ENCODE measurements around the gene WFDC12. TPM values are rescaled to one million over a fixed set of nuclear protein-coding genes. Genes with fewer than 3 reads are reported as not detected.
"Not testable (repeated sequence)": the region's sequence is repeated elsewhere in the genome, so short reads cannot be mapped to it uniquely, and the experiment has no call there.

Gene WFDC12
- not detected for total RNA-seq

GRCh38 chr20:45124365-45124764, at the start of gene WFDC12:
WFDC12 (minus strand) TSS chr20:45124465; CDS start chr20:45124447, 18 bp downstream.
- Mint-ChIP-seq H3K4me1 (no peaks in the 10 kb centered on the region), H3K9me3 (ENCODE audit: low read depth) (no peaks in the 10 kb centered on the region), H3K4me3 (no peak within 1 kb of the TSS), H3K36me3 (no peaks in the 10 kb centered on the region), H3K27me3 (peaks cover 56% of the 10 kb centered on the region), H3K27ac (no peak within 1 kb of the TSS)
- CTCF ChIA-PET = no interaction called here
- no peak for DNase-seq
- no peak for ATAC-seq

- CTCF ChIA-PET = no interaction called here
- no peak for ATAC-seq
These were observed 49.3 kb upstream of the WFDC12 start for GRCh38 chr20:45173522-45173921.

GRCh38 chr20:45164906-45165305, 40.6 kb upstream of the WFDC12 start:
- Mint-ChIP-seq H3K27ac (no peak overlapping the region), H3K4me1 (no peaks in the 10 kb centered on the region), H3K27me3 (peaks cover 68% of the 10 kb centered on the region), H3K4me3 (no peak overlapping the region), H3K36me3 (no peaks in the 10 kb centered on the region), H3K9me3 (ENCODE audit: low read depth) (peaks cover 7% of the 10 kb centered on the region)
- DNase-seq (no peak), ATAC-seq (no peak)
- CTCF ChIA-PET = no interaction called here

More at GRCh38 chr20:45173522-45173921, 49.3 kb upstream of the WFDC12 start:
- H3K27ac Mint-ChIP-seq = no peak overlapping the region
- DNase-seq = no peak
- no peaks in the 10 kb centered on the region for H3K9me3 Mint-ChIP-seq (ENCODE audit: low read depth)
- H3K4me1 Mint-ChIP-seq = no peaks in the 10 kb centered on the region
- H3K36me3 Mint-ChIP-seq = no peaks in the 10 kb centered on the region
- H3K27me3 Mint-ChIP-seq = peaks cover 51% of the 10 kb centered on the region
- H3K4me3 Mint-ChIP-seq = no peak overlapping the region

DNA sequence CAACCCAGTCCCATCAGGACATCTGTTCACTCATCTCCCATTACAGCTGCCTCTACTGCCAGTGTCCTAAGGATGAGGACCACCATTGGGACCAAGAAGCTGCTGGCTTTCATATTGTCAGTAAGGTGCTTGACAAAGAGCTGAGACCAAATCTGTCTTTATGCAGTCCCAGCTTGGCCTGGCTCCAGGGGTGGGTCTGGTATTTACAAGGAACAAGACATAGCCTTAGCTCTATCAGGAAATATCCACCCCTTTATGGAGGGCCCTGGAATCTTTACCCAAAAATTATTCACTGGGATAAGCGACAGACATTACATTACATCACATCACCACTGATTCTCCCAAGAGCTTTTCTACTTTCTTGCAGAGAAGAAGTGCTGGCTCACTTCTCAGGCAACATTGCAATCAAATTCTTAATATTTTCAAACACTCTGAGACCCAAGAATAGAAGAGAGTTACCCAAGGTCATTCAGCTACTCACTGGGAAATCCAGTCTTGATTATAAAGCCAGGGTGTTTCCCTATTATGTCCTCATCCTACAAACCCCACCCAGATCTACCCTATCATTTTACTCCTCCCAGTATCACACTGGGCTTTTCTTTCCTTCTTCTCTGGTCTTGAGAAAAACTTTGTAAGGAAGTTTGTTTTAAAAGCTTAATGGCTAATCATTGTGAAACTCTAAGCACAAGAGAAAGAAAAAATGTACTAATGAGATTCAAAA, 39.0 kb upstream of the WFDC12 start:
- H3K27ac Mint-ChIP-seq = no peak overlapping the region
- ATAC-seq (no peak), DNase-seq (no peak)
- no peak overlapping the region for H3K4me3 Mint-ChIP-seq
- peaks cover 3% of the 10 kb centered on the region for H3K36me3 Mint-ChIP-seq
- H3K9me3 Mint-ChIP-seq (ENCODE audit: low read depth) = peaks cover 9% of the 10 kb centered on the region
- H3K4me1 Mint-ChIP-seq = no peaks in the 10 kb centered on the region
- H3K27me3 Mint-ChIP-seq = peaks cover 73% of the 10 kb centered on the region
- CTCF ChIA-PET = interaction anchor here (1.5 kb wide), 1 partner anchor 25 kb away, joined by 4 read pairs; no protein-coding TSS in a partner anchor

GRCh38 chr20:45157962-45158361, 33.7 kb upstream of the WFDC12 start:
- H3K4me3 Mint-ChIP-seq = no peak overlapping the region
- ATAC-seq (no peak), DNase-seq (no peak)
- H3K4me1 Mint-ChIP-seq = no peaks in the 10 kb centered on the region
- peaks cover 9% of the 10 kb centered on the region for H3K9me3 Mint-ChIP-seq (ENCODE audit: low read depth)
- no peak overlapping the region for H3K27ac Mint-ChIP-seq
- H3K36me3 Mint-ChIP-seq = peaks cover 3% of the 10 kb centered on the region
- CTCF ChIA-PET = no interaction called here
- peaks cover 56% of the 10 kb centered on the region for H3K27me3 Mint-ChIP-seq

DNA sequence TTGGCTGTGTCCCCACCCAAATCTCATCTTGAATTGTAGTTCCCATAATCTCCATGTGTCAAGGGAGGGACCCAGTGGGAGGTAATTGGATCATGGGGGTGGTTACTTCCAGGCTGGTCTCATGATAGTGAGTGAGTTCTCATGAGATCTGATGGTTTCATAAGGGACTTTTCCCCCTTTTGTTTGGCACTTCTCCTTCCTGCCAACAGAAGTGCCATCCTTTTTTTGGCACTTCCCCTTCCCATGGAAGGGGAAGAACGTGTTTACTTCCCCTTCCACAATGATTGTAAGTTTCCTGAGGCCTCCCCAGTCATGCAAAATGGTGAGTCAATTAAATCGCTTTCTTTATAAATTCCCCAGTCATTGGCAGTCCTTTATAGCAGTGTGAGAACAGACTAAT, 32.4 kb upstream of the WFDC12 start:
- Mint-ChIP-seq H3K4me3 (no peak overlapping the region), H3K27ac (no peak overlapping the region), H3K4me1 (no peaks in the 10 kb centered on the region), H3K9me3 (ENCODE audit: low read depth) (peaks cover 3% of the 10 kb centered on the region), H3K27me3 (peaks cover 51% of the 10 kb centered on the region), H3K36me3 (peaks cover 3% of the 10 kb centered on the region)
- CTCF ChIA-PET = no interaction called here
- ATAC-seq = no peak
- DNase-seq = no peak

DNA sequence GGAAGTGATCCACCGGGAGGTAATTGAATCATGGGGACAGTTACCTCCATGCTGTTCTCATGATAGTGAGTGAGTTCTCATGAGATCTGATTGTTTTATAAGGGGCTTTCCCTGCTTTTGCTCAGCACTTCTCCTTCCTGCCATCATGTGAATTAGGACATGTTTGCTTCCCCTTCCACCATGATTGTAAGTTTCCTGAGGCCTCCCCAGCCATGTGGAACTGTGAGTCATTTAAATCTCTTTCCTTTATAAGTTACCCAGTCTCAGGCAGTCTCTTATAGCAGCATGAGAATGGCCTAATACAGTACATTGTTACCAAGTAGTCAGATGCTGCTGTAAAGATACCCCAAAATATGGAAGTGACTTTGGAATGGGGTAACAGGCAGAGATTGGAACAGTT, 30.5 kb upstream of the WFDC12 start:
- H3K9me3 Mint-ChIP-seq (ENCODE audit: low read depth); CTCF ChIA-PET; ATAC-seq; H3K4me3 Mint-ChIP-seq; DNase-seq; H3K27ac Mint-ChIP-seq; H3K4me1 Mint-ChIP-seq; H3K36me3 Mint-ChIP-seq: not testable (repeated sequence)
- H3K27me3 Mint-ChIP-seq = peaks cover 48% of the 10 kb centered on the region

GRCh38 chr20:45154183-45154582, 29.9 kb upstream of the WFDC12 start:
- no peak overlapping the region for H3K27ac Mint-ChIP-seq
- no peak overlapping the region for H3K4me3 Mint-ChIP-seq
- peaks cover 3% of the 10 kb centered on the region for H3K36me3 Mint-ChIP-seq
- DNase-seq (no peak), ATAC-seq (no peak)
- H3K9me3 Mint-ChIP-seq (ENCODE audit: low read depth) = peaks cover 3% of the 10 kb centered on the region
- peaks cover 46% of the 10 kb centered on the region for H3K27me3 Mint-ChIP-seq
- H3K4me1 Mint-ChIP-seq = no peaks in the 10 kb centered on the region
- CTCF ChIA-PET = no interaction called here

DNA sequence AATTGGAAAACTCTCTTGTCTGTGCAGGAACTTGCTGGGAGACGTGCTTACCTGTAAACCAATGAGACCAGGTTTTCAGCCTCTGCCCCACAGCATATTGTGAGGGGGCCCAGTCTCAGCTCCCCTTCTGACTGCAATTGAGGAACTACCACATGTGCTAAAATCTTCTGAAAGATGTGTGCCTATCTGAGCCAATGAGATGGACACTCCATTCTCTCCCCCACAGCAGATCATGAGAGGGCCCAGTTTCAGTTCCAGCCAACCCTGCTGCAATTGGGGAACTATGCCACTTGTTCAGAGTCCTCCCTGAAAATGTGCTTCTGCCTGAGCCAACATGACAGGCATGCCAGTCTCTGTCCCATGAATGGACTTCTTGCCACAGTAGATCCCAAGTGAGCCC, 29.5 kb upstream of the WFDC12 start:
- ATAC-seq (no peak), DNase-seq (no peak)
- CTCF ChIA-PET = no interaction called here
- Mint-ChIP-seq H3K27me3 (peaks cover 42% of the 10 kb centered on the region), H3K4me1 (no peaks in the 10 kb centered on the region), H3K4me3 (no peak overlapping the region), H3K9me3 (ENCODE audit: low read depth) (no peaks in the 10 kb centered on the region), H3K27ac (no peak overlapping the region), H3K36me3 (no peaks in the 10 kb centered on the region)

- DNase-seq (no peak), ATAC-seq (no peak)
- CTCF ChIA-PET = no interaction called here
- no peaks in the 10 kb centered on the region for H3K4me1 Mint-ChIP-seq
- no peak overlapping the region for H3K27ac Mint-ChIP-seq
- H3K36me3 Mint-ChIP-seq = no peaks in the 10 kb centered on the region
- H3K9me3 Mint-ChIP-seq (ENCODE audit: low read depth) = no peaks in the 10 kb centered on the region
- peaks cover 40% of the 10 kb centered on the region for H3K27me3 Mint-ChIP-seq
- no peak overlapping the region for H3K4me3 Mint-ChIP-seq
These were observed 28.9 kb upstream of the WFDC12 start for GRCh38 chr20:45153147-45153546.

DNA sequence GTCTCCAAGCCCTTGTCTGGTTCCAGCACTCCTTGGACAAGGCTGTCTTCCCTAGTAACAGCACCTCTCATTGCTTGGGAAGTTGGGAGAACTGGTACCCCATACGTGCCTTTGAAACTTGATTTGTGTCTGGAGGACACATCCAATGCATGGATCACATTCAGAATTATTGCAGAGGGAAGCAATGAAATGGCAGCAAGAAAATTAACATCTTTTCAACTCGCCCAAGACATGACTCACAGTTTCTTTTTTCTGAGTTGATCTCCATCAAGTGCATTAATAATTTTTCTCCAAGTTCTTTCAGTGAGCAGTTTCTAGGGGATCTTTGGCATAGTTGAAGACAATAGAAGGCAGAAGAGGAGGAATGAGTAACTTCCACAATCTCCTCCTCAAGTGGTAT, 28.1 kb upstream of the WFDC12 start:
- CTCF ChIA-PET = interaction anchor here (1.8 kb wide), 1 partner anchor 14 kb away, joined by 7 read pairs; no protein-coding TSS in a partner anchor

DNA sequence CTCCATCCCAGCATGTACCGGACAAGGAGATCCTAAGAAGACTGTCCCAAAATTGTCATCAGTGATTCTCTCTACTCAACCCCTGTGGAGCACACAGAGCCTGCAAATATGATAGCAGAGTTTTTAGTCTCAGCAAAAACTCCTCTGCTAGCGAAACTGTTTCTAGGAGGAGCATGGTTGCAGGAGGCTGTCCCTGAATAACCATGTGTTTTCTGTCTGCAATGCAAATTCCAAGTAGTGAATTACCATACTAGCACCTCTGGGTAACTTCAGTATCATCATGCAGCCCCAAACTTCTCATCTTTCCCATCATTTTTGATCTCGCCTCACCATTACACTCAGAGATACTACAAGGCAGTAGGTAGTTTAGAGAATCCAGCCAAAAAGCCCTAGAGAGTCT, 24.8 kb upstream of the WFDC12 start:
- no peaks in the 10 kb centered on the region for H3K4me1 Mint-ChIP-seq
- no peaks in the 10 kb centered on the region for H3K36me3 Mint-ChIP-seq
- H3K9me3 Mint-ChIP-seq (ENCODE audit: low read depth) = no peaks in the 10 kb centered on the region
- H3K4me3 Mint-ChIP-seq = no peak overlapping the region
- H3K27me3 Mint-ChIP-seq = peaks cover 45% of the 10 kb centered on the region
- DNase-seq (no peak), ATAC-seq (no peak)
- H3K27ac Mint-ChIP-seq = no peak overlapping the region
- CTCF ChIA-PET = no interaction called here

More for the DNA sequence above, 28.1 kb upstream of the WFDC12 start:
- no peak for DNase-seq
- Mint-ChIP-seq H3K27ac (no peak overlapping the region), H3K4me1 (no peaks in the 10 kb centered on the region), H3K27me3 (peaks cover 40% of the 10 kb centered on the region), H3K9me3 (ENCODE audit: low read depth) (no peaks in the 10 kb centered on the region), H3K36me3 (no peaks in the 10 kb centered on the region), H3K4me3 (no peak overlapping the region)
- no peak for ATAC-seq

DNA sequence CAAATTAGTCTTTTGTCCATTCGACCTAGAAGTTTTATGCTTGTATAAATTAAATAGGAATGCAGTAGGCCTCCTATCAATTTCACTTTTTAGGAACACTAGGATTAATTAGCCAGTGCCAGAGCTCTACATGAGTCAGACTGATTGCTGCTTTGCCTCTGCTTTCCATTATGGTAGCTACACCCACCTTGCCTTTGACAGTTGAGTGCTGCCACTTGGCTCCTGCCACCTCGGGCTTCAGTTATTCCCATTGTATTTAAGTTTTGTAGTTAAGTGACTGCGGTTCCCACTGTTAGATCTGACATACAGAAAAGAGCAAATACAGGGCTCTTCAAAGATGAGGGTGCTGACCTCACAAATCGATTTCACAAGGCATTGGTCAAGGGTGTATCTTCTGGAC, 16.6 kb upstream of the WFDC12 start:
- no peaks in the 10 kb centered on the region for H3K36me3 Mint-ChIP-seq

GRCh38 chr20:45139733-45140375, 15.6 kb upstream of the WFDC12 start:
- H3K27ac Mint-ChIP-seq; DNase-seq; H3K36me3 Mint-ChIP-seq; H3K4me1 Mint-ChIP-seq; H3K4me3 Mint-ChIP-seq; ATAC-seq; H3K27me3 Mint-ChIP-seq; H3K9me3 Mint-ChIP-seq (ENCODE audit: low read depth): not testable (repeated sequence)
- CTCF ChIA-PET = interaction anchor here (0.9 to 4.5 kb wide), 9 partner anchors 12 to 273 kb away, joined by 3 to 43 read pairs (median 4); no protein-coding TSS in a partner anchor

More for the DNA sequence above, 16.6 kb upstream of the WFDC12 start:
- Mint-ChIP-seq H3K9me3 (ENCODE audit: low read depth) (no peaks in the 10 kb centered on the region), H3K27ac (no peak overlapping the region), H3K27me3 (peaks cover 18% of the 10 kb centered on the region), H3K4me1 (no peaks in the 10 kb centered on the region), H3K4me3 (no peak overlapping the region)
- no peak for ATAC-seq
- DNase-seq = no peak
- CTCF ChIA-PET = interaction anchor here (1.3 to 4.5 kb wide), 2 partner anchors 57 to 151 kb away, joined by 3 to 43 read pairs; no protein-coding TSS in a partner anchor
